T-helper 1 cell treated with Interleukin-12 subunit alpha and Interleukin-12 subunit beta and Interleukin-4 antibody, amounts not matched to agents 30 μg/mL and 1 μg/mL, for 36 hours (primary cell): ENCODE results near the gene ATP9B.
"Not testable (repeated sequence)": the region's sequence is repeated elsewhere in the genome, so short reads cannot be mapped to it uniquely, and the experiment has no call there.

Experiments
- H3K27ac Mint-ChIP-seq: one replicate; pipeline ENCODE4 v1.8.0; 2021; ENCODE audit warnings: mild to moderate bottlenecking, mixed read lengths
- H3K27me3 Mint-ChIP-seq: one replicate; pipeline ENCODE4 v1.8.0; 2021; ENCODE audit warnings: low read depth, mixed read lengths
- H3K36me3 Mint-ChIP-seq: one replicate; pipeline ENCODE4 v1.8.0; 2021; ENCODE audit warnings: low read depth, mixed read lengths
- H3K4me1 Mint-ChIP-seq: one replicate; pipeline ENCODE4 v1.8.0; 2021; ENCODE audit warnings: low read depth, mixed read lengths
- H3K4me3 Mint-ChIP-seq: one replicate; pipeline ENCODE4 v1.8.0; 2021; ENCODE audit warnings: mild to moderate bottlenecking, moderate library complexity, mixed read lengths
- H3K9me3 Mint-ChIP-seq: one replicate; pipeline ENCODE4 v1.8.0; 2021; ENCODE audit warnings: mixed read lengths

ATP9B gene

GRCh38 chr18:79133724-79134123 is 64.5 kb downstream of the ATP9B start:
- H3K36me3 Mint-ChIP-seq, result peaks cover 12% of the 10 kb centered on the region
- no peaks in the 10 kb centered on the region for H3K4me1 Mint-ChIP-seq
- H3K9me3 Mint-ChIP-seq, result no peaks in the 10 kb centered on the region
- H3K4me3 Mint-ChIP-seq, result no peak overlapping the region
- H3K27ac Mint-ChIP-seq, result no peak overlapping the region
- H3K27me3 Mint-ChIP-seq, result no peaks in the 10 kb centered on the region

DNA sequence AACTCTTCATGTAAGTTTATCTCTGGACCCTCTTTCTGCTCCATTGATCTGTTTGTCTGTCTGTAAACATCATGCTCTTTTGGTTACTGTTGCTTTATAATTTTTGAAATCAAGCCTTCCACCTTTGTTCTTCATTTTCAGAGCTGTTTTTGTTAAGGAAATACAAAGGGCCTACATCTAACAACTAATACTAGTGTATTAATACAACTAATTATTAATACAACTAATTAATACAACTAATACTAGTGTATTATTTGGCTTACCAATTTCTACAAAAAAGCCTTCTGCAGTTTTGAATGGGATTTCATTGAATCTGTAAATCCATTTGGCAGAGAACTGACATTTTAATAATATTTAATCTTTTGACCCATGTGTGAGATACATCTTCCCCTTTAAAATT is 66.7 kb downstream of the ATP9B start:
- Mint-ChIP-seq H3K9me3 (no peaks in the 10 kb centered on the region), H3K27ac (no peak overlapping the region), H3K4me1 (peaks cover 2% of the 10 kb centered on the region), H3K36me3 (peaks cover 6% of the 10 kb centered on the region), H3K27me3 (no peaks in the 10 kb centered on the region), H3K4me3 (no peak overlapping the region)

GRCh38 chr18:79136742-79137141 is 67.5 kb downstream of the ATP9B start:
- Mint-ChIP-seq H3K27ac (no peak overlapping the region), H3K4me1 (peaks cover 2% of the 10 kb centered on the region), H3K4me3 (no peak overlapping the region), H3K9me3 (no peaks in the 10 kb centered on the region), H3K27me3 (no peaks in the 10 kb centered on the region), H3K36me3 (peaks cover 6% of the 10 kb centered on the region)

- Mint-ChIP-seq H3K4me3 (no peak overlapping the region), H3K9me3 (no peaks in the 10 kb centered on the region), H3K36me3 (peaks cover 4% of the 10 kb centered on the region), H3K27me3 (no peaks in the 10 kb centered on the region), H3K4me1 (peaks cover 2% of the 10 kb centered on the region), H3K27ac (no peak overlapping the region)
These were observed 70.0 kb downstream of the ATP9B start for GRCh38 chr18:79139206-79139605.

GRCh38 chr18:79147014-79147413 is 77.8 kb downstream of the ATP9B start:
- peaks cover 3% of the 10 kb centered on the region for H3K36me3 Mint-ChIP-seq
- H3K27ac Mint-ChIP-seq, result no peak overlapping the region
- H3K4me3 Mint-ChIP-seq, result no peak overlapping the region
- H3K27me3 Mint-ChIP-seq, result no peaks in the 10 kb centered on the region
- H3K4me1 Mint-ChIP-seq, result no peaks in the 10 kb centered on the region
- H3K9me3 Mint-ChIP-seq, result no peaks in the 10 kb centered on the region

DNA sequence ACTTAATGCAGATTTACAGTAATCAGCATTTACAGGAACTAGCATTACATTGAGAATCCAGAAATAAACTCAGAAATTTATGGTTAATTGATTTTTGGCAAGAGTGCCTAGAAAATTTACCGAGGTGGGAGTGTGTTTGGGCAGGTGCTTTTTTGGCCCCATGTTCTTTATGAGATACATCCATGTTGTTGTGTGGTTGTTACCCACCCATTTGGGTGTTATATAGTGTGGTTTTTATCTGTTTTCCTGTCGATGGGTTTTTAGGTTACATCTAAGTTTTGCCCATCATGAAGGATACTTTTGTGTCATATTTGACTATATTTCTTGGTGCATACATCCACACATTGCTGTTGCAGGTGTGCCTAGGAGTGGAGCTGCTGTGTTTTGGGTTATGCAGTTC is 82.0 kb downstream of the ATP9B start:
- Mint-ChIP-seq H3K9me3 (no peaks in the 10 kb centered on the region), H3K36me3 (peaks cover 1% of the 10 kb centered on the region), H3K27ac (no peak overlapping the region), H3K27me3 (no peaks in the 10 kb centered on the region), H3K4me1 (no peaks in the 10 kb centered on the region), H3K4me3 (no peak overlapping the region)

- Mint-ChIP-seq H3K27ac (peak overlapping the region; percentile 24), H3K4me1 (peaks cover 11% of the 10 kb centered on the region), H3K27me3 (no peaks in the 10 kb centered on the region), H3K9me3 (no peaks in the 10 kb centered on the region), H3K36me3 (peaks cover 11% of the 10 kb centered on the region), H3K4me3 (no peak overlapping the region)
These were observed 87.1 kb downstream of the ATP9B start for GRCh38 chr18:79156327-79156726.

GRCh38 chr18:79164706-79165105 is 95.5 kb downstream of the ATP9B start:
- Mint-ChIP-seq H3K4me3 (no peak overlapping the region), H3K27me3 (no peaks in the 10 kb centered on the region), H3K36me3 (peaks cover 5% of the 10 kb centered on the region), H3K9me3 (no peaks in the 10 kb centered on the region), H3K27ac (no peak overlapping the region), H3K4me1 (no peaks in the 10 kb centered on the region)

DNA sequence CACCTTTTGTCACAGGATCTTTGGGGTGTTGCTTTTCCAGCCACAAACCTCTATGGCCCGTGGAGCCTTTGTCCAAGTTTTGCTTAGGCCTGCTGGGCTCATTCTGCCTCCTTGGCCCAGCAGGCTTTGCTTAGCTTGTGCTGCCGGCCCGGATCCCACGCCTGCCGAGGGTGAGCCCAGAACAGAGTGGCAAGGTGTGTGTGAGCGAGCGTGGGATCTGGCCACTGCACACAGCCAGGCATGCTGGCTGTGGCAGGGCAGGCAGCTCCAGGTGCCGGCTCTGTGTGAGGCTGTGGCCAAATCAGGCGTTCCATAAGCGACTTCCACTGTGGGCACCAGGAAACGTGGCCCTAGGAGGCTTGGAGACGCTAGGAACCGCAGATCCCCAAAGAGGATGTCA is 97.5 kb downstream of the ATP9B start:
- Mint-ChIP-seq H3K4me3 (no peak overlapping the region), H3K4me1 (peaks cover 2% of the 10 kb centered on the region), H3K27me3 (no peaks in the 10 kb centered on the region), H3K9me3 (no peaks in the 10 kb centered on the region), H3K27ac (no peak overlapping the region), H3K36me3 (peaks cover 5% of the 10 kb centered on the region)

GRCh38 chr18:79167526-79168190 is 98.5 kb downstream of the ATP9B start:
- Mint-ChIP-seq H3K9me3 (no peaks in the 10 kb centered on the region), H3K4me1 (peaks cover 2% of the 10 kb centered on the region), H3K36me3 (peaks cover 5% of the 10 kb centered on the region), H3K27ac (no peak overlapping the region), H3K4me3 (no peak overlapping the region), H3K27me3 (no peaks in the 10 kb centered on the region)

GRCh38 chr18:79169958-79170555 is 100.9 kb downstream of the ATP9B start:
- no peaks in the 10 kb centered on the region for H3K27me3 Mint-ChIP-seq
- no peak overlapping the region for H3K27ac Mint-ChIP-seq
- H3K36me3 Mint-ChIP-seq, result peaks cover 5% of the 10 kb centered on the region
- peaks cover 2% of the 10 kb centered on the region for H3K4me1 Mint-ChIP-seq
- no peaks in the 10 kb centered on the region for H3K9me3 Mint-ChIP-seq
- H3K4me3 Mint-ChIP-seq, result no peak overlapping the region

GRCh38 chr18:79172331-79172730 is 103.1 kb downstream of the ATP9B start:
- H3K36me3 Mint-ChIP-seq, H3K4me3 Mint-ChIP-seq, H3K27me3 Mint-ChIP-seq, H3K4me1 Mint-ChIP-seq, H3K27ac Mint-ChIP-seq, H3K9me3 Mint-ChIP-seq: not testable (repeated sequence)

GRCh38 chr18:79173742-79174141 is 104.5 kb downstream of the ATP9B start:
- no peaks in the 10 kb centered on the region for H3K27me3 Mint-ChIP-seq
- peaks cover 3% of the 10 kb centered on the region for H3K36me3 Mint-ChIP-seq
- H3K27ac Mint-ChIP-seq, result no peak overlapping the region
- H3K9me3 Mint-ChIP-seq, result no peaks in the 10 kb centered on the region
- H3K4me3 Mint-ChIP-seq, result no peak overlapping the region
- H3K4me1 Mint-ChIP-seq, result peaks cover 2% of the 10 kb centered on the region

- Mint-ChIP-seq H3K4me1 (no peaks in the 10 kb centered on the region), H3K27ac (no peak overlapping the region), H3K4me3 (no peak overlapping the region), H3K9me3 (no peaks in the 10 kb centered on the region), H3K36me3 (peaks cover 2% of the 10 kb centered on the region), H3K27me3 (no peaks in the 10 kb centered on the region)
These were observed 108.9 kb downstream of the ATP9B start for GRCh38 chr18:79178113-79178531.

DNA sequence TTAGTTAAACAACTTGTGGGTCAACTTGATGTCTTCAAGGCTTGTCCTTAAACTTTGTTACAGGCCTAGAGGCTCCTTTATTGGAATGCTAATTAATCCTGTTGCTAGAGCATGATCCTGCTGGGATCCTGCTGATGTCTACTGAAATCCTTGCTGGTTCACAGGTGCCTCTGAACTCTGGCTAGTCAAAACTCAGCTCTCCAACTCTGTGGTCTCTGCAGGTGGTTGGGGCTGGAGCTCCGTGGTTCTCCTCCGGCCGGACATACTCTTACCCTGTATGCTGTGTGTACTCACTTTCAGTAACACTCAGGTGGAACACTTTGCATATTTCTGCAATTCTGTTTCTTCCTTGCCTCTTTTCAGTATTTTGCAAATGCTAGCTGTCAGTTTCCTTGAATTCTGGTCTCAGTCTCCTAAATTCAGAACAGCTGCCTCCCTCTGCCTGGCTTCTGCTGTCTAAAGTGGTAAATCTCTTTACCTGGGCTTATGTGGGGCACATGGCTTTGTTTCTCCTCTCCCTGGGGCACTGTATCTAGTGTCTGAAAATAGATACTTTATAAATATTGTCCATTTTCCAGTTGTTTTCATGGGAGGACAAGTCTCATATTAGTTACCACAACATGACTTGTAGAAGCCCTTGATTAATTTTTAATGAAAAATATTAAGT is 113.0 kb downstream of the ATP9B start:
- Mint-ChIP-seq H3K27me3 (no peaks in the 10 kb centered on the region), H3K9me3 (no peaks in the 10 kb centered on the region), H3K27ac (no peak overlapping the region), H3K36me3 (peaks cover 2% of the 10 kb centered on the region), H3K4me1 (peaks cover 4% of the 10 kb centered on the region), H3K4me3 (no peak overlapping the region)
